HUES6 (cell line): Measurements from ENCODE around the gene NFU1.
"Not testable (repeated sequence)": the region's sequence is repeated elsewhere in the genome, so short reads cannot be mapped to it uniquely, and the experiment has no call there.

Experiments
- H3K27ac ChIP-seq: 2 replicates; pipeline ENCODE4 v1.7.0; 2013; ENCODE audit warnings: low read depth, mild to moderate bottlenecking, low read length, inconsistent platforms
- H3K27me3 ChIP-seq: 2 replicates; pipeline ENCODE4 v1.6.1; 2013; ENCODE audit warnings: low read length; ENCODE audit not compliant: control insufficient read depth, insufficient read depth
- H3K36me3 ChIP-seq: 2 replicates; pipeline ENCODE4 v1.6.1; 2013; ENCODE audit warnings: low read length; ENCODE audit not compliant: control insufficient read depth, insufficient read depth
- H3K4me1 ChIP-seq: 2 replicates; pipeline ENCODE4 v1.6.1; 2013; ENCODE audit warnings: low read length; ENCODE audit not compliant: control insufficient read depth, insufficient read depth
- H3K4me3 ChIP-seq: 2 replicates; pipeline ENCODE4 v1.5.1; 2013; ENCODE audit warnings: low read depth, low read length
- H3K9ac ChIP-seq: one replicate; pipeline ENCODE4 v1.6.1; 2013; ENCODE audit warnings: mild to moderate bottlenecking, low read length
- H3K9me3 ChIP-seq: 2 replicates; pipeline ENCODE4 v1.6.1; 2013; ENCODE audit warnings: low read depth, low read length; ENCODE audit not compliant: control insufficient read depth, insufficient read depth

Gene NFU1

GRCh38 chr2:69450735-69451416 is 13.6 kb upstream of the NFU1 start:
- Histone ChIP-seq H3K9me3 (0 out of 2 replicates have a peak, but pooled peaks cover 3% of the 10 kb centered on the region), H3K27ac (peak overlapping the region; percentile 66; the same call in 1 of the 2 replicates), H3K4me1 (peaks cover 40% of the 10 kb centered on the region), H3K36me3 (no peaks in the 10 kb centered on the region; the same call in 1 of the 2 replicates), H3K9ac (peak overlapping the region; percentile 39), H3K4me3 (peak overlapping the region; percentile 19), H3K27me3 (no peaks in the 10 kb centered on the region)

- Histone ChIP-seq H3K9me3 (0 out of 2 replicates have a peak, but pooled peaks cover 3% of the 10 kb centered on the region), H3K9ac (peak overlapping the region; percentile 73), H3K4me1 (peaks cover 42% of the 10 kb centered on the region), H3K27me3 (no peaks in the 10 kb centered on the region), H3K36me3 (no peaks in the 10 kb centered on the region; the same call in 1 of the 2 replicates), H3K27ac (peak overlapping the region; percentile 66; the same call in 1 of the 2 replicates), H3K4me3 (no peak overlapping the region)
Observed at GRCh38 chr2:69449906-69450305, 12.7 kb upstream of the NFU1 start.

- not testable (repeated sequence) for H3K27ac ChIP-seq, H3K9ac ChIP-seq, H3K4me1 ChIP-seq, H3K9me3 ChIP-seq, H3K4me3 ChIP-seq, H3K27me3 ChIP-seq
- peaks cover 13% of the 10 kb centered on the region; the same call in 1 of the 2 replicates for H3K36me3 ChIP-seq
Observed at GRCh38 chr2:69443673-69444072, 6.4 kb upstream of the NFU1 start.

- not testable (repeated sequence) for H3K36me3 ChIP-seq, H3K9ac ChIP-seq, H3K4me3 ChIP-seq, H3K27me3 ChIP-seq, H3K9me3 ChIP-seq, H3K27ac ChIP-seq
- H3K4me1 ChIP-seq: peaks cover 22% of the 10 kb centered on the region
Observed at GRCh38 chr2:69439499-69439898, 2.3 kb upstream of the NFU1 start.

GRCh38 chr2:69438580-69438979 is 1.3 kb upstream of the NFU1 start:
- Histone ChIP-seq H3K4me3 (no peak overlapping the region), H3K27me3 (no peaks in the 10 kb centered on the region), H3K4me1 (peaks cover 22% of the 10 kb centered on the region), H3K9me3 (no peaks in the 10 kb centered on the region; the same call in 1 of the 2 replicates), H3K36me3 (peaks cover 9% of the 10 kb centered on the region; the same call in 1 of the 2 replicates), H3K27ac (no peak overlapping the region), H3K9ac (no peak overlapping the region)

GRCh38 chr2:69437751-69438154 is 518 bp upstream of the NFU1 start:
- H3K4me3 ChIP-seq: peak overlapping the region; percentile 79
- peaks cover 22% of the 10 kb centered on the region for H3K4me1 ChIP-seq
- H3K27me3 ChIP-seq: no peaks in the 10 kb centered on the region
- H3K36me3 ChIP-seq: peaks cover 9% of the 10 kb centered on the region; the same call in 1 of the 2 replicates
- H3K9ac ChIP-seq: peak overlapping the region; percentile 92
- H3K27ac ChIP-seq: peak overlapping the region; percentile 67
- no peaks in the 10 kb centered on the region; the same call in 1 of the 2 replicates for H3K9me3 ChIP-seq

GRCh38 chr2:69436596-69436937 is 668 bp downstream of the NFU1 start:
- Histone ChIP-seq H3K27me3 (no peaks in the 10 kb centered on the region), H3K4me3 (peak overlapping the region; percentile 79), H3K4me1 (peaks cover 22% of the 10 kb centered on the region), H3K9ac (peak overlapping the region; percentile 92), H3K36me3 (peaks cover 12% of the 10 kb centered on the region; the same call in 1 of the 2 replicates), H3K9me3 (no peaks in the 10 kb centered on the region; the same call in 1 of the 2 replicates), H3K27ac (peak overlapping the region; percentile 67)

- H3K27me3 ChIP-seq: no peaks in the 10 kb centered on the region
- no peak overlapping the region for H3K9ac ChIP-seq
- no peaks in the 10 kb centered on the region; the same call in 1 of the 2 replicates for H3K9me3 ChIP-seq
- H3K36me3 ChIP-seq: peaks cover 23% of the 10 kb centered on the region
- no peak overlapping the region for H3K4me3 ChIP-seq
- no peak overlapping the region for H3K27ac ChIP-seq
- H3K4me1 ChIP-seq: peaks cover 22% of the 10 kb centered on the region
Observed at GRCh38 chr2:69434753-69435152, 2.5 kb downstream of the NFU1 start.

GRCh38 chr2:69429491-69430183 is 7.6 kb downstream of the NFU1 start:
- H3K9ac ChIP-seq: no peak overlapping the region
- peaks cover 47% of the 10 kb centered on the region for H3K36me3 ChIP-seq
- no peak overlapping the region for H3K4me3 ChIP-seq
- H3K27ac ChIP-seq: no peak overlapping the region
- H3K4me1 ChIP-seq: no peaks in the 10 kb centered on the region
- H3K9me3 ChIP-seq: no peaks in the 10 kb centered on the region
- no peaks in the 10 kb centered on the region for H3K27me3 ChIP-seq

GRCh38 chr2:69428981-69429380 is 8.3 kb downstream of the NFU1 start:
- no peaks in the 10 kb centered on the region for H3K9me3 ChIP-seq
- H3K27ac ChIP-seq: no peak overlapping the region
- H3K36me3 ChIP-seq: peaks cover 47% of the 10 kb centered on the region
- H3K4me1 ChIP-seq: no peaks in the 10 kb centered on the region
- no peak overlapping the region for H3K9ac ChIP-seq
- no peaks in the 10 kb centered on the region for H3K27me3 ChIP-seq
- no peak overlapping the region for H3K4me3 ChIP-seq

- H3K27ac ChIP-seq: no peak overlapping the region
- H3K27me3 ChIP-seq: no peaks in the 10 kb centered on the region
- no peaks in the 10 kb centered on the region for H3K4me1 ChIP-seq
- H3K36me3 ChIP-seq: peaks cover 45% of the 10 kb centered on the region
- no peaks in the 10 kb centered on the region for H3K9me3 ChIP-seq
- H3K4me3 ChIP-seq: no peak overlapping the region
- H3K9ac ChIP-seq: no peak overlapping the region
Observed at GRCh38 chr2:69424419-69424818, 12.8 kb downstream of the NFU1 start.
